Ishikawa (cell line): Measurements from ENCODE around the gene TINCR.

Experiments used
- CEBPB ChIP-seq: IDR thresholded peaks from 2 replicates; pipeline ENCODE4 v1.6.1; 2012
- CREB1 ChIP-seq: IDR thresholded peaks from 2 replicates; pipeline ENCODE4 v1.6.1; 2012; ENCODE audit warnings: low read depth
- EGR1 ChIP-seq: IDR thresholded peaks from 2 replicates; pipeline ENCODE4 v1.6.1; 2012
- EP300 ChIP-seq: IDR thresholded peaks from 2 replicates; pipeline ENCODE4 v1.6.1; 2012; ENCODE audit warnings: borderline replicate concordance
- FOXM1 ChIP-seq: IDR thresholded peaks from 2 replicates; pipeline ENCODE4 v1.6.1; 2012; ENCODE audit warnings: low read depth, borderline replicate concordance
- MAX ChIP-seq: IDR thresholded peaks from 2 replicates; pipeline ENCODE4 v1.6.1; 2012
- NFIC ChIP-seq: IDR thresholded peaks from 2 replicates; pipeline ENCODE4 v1.6.1; 2012
- RAD21 ChIP-seq: IDR thresholded peaks from 2 replicates; pipeline ENCODE4 v1.6.1; 2012; ENCODE audit warnings: low read depth
- REST ChIP-seq: IDR thresholded peaks from 2 replicates; pipeline ENCODE4 v1.6.1; 2012; ENCODE audit warnings: low read depth, mild to moderate bottlenecking
- TAF1 ChIP-seq: IDR thresholded peaks from 2 replicates; pipeline ENCODE4 v1.6.1; 2012; ENCODE audit warnings: low read depth, mild to moderate bottlenecking
- TEAD4 ChIP-seq: IDR thresholded peaks from 2 replicates; pipeline ENCODE4 v1.6.1; 2012
- USF1 ChIP-seq: IDR thresholded peaks from 2 replicates; pipeline ENCODE4 v1.6.1; 2012
- YY1 ChIP-seq: IDR thresholded peaks from 2 replicates; pipeline ENCODE4 v1.6.1; 2012; ENCODE audit warnings: low read depth

- no peak for TF ChIP-seq TEAD4
- TF ChIP-seq USF1, result no peak
- TF ChIP-seq CREB1, result no peak
- no peak for TF ChIP-seq TAF1
- TF ChIP-seq EP300, result no peak
- no peak for TF ChIP-seq NFIC
- no peak for TF ChIP-seq MAX
- no peak for TF ChIP-seq REST
- TF ChIP-seq YY1, result no peak
- TF ChIP-seq CEBPB, result no peak
- TF ChIP-seq FOXM1, result no peak
- TF ChIP-seq RAD21, result no peak
- no peak for TF ChIP-seq EGR1
These were observed 20.7 kb upstream of the TINCR start for GRCh38 chr19:5588441-5588840.
